Psoas muscle (tissue), 8 donors: ENCODE results near the gene GNLY. TPM values are rescaled to one million over a fixed set of nuclear protein-coding genes. Genes with fewer than 3 reads are reported as not detected.

ENCODE experiments used
- ATAC-seq, 4 donors: fragments of 200-7000 bp; cut with Tn5 transposase; one replicate each; pipeline ENCODE4 v1.9.1; 2020; ENCODE audit warnings: moderate library complexity in 3 of 4, mild to moderate bottlenecking in 2 of 4
- DNase-seq, 2 donors: peaks; one replicate each; pipeline ENCODE4 v3.0.0-alpha.2; 2020
- H3K27ac ChIP-seq: fragments of 200-600 bp; one replicate; pipeline ENCODE4 v1.8.0; 2022
- H3K27me3 ChIP-seq, 3 donors: fragments of 200-600 bp in 1 of 3; one replicate each; pipeline versions ENCODE4 v1.6.1 to v1.8.0; 2013 to 2022; ENCODE audit warnings: low read length in 2 of 3, mild to moderate bottlenecking in 2 of 3, moderate library complexity in 1 of 3; ENCODE audit not compliant: insufficient read depth in 3 of 3
- H3K36me3 ChIP-seq, 2 donors: fragments of 200-600 bp in 1 of 2; one replicate each; pipeline versions ENCODE4 v1.6.1 to v1.8.0; 2013 to 2022; ENCODE audit warnings: low read depth in 1 of 2, mild to moderate bottlenecking in 1 of 2, moderate library complexity in 1 of 2; ENCODE audit not compliant: insufficient read depth in 1 of 2
- H3K4me1 ChIP-seq: fragments of 200-600 bp; one replicate; pipeline ENCODE4 v1.8.0; 2022
- H3K4me3 ChIP-seq: fragments of 200-600 bp; one replicate; pipeline ENCODE4 v1.8.0; 2022; ENCODE audit warnings: mild to moderate bottlenecking
- H3K9me3 ChIP-seq: fragments of 200-600 bp; one replicate; pipeline ENCODE4 v1.8.0; 2022
- CTCF ChIP-seq: fragments of 200-600 bp; IDR thresholded peaks from one replicate; pipeline ENCODE4 v1.8.0; 2022; ENCODE audit warnings: antibody characterized with exemption
- WGBS, 3 donors: extraction: QIAGEN DNeasy Blood & Tissue Kit; methylation state at CpG; one replicate each; pipeline versions ENCODE4 v1.1.6 to v1.1.7; 2013; 5-methylcytosine and 5-hydroxymethylcytosine counted together
- intact Hi-C, 2 donors: fragments of 100-400 bp; cut with DNase I; formaldehyde crosslinking; loops; one replicate each; pipeline versions ENCODE4 v1.11.0 to v1.14.2; 2022
- polyA plus RNA-seq, 3 donors: library from polyadenylated mRNA; stranded (reverse); fragments of 200-250 nt; gene quantifications; one replicate each; pipeline ENCODE4 v1.2.3, GENCODE V29; 2013
- total RNA-seq, 4 donors: library from RNA; stranded (reverse); fragmentation: NEBNext Ultra II Directional in 2 of 4; extraction: Animal tissue kit (Norgen Biotek cat#: 25700) in 2 of 4; gene quantifications; one replicate each; pipeline versions ENCODE4 v1.2.1 to v1.2.4, GENCODE V29; 2021 to 2023
- donor health status: healthy with polysubstance abuse.
- donor health status: DM: no; HTN: no; CAD: no; lungs with moderate emphysema.
- donor health status: Bipolar disorder and iron deficiency.
- donor health status: healthy.
- donor health status: DM: yes; HTN: yes; CAD: no.
- donor health status: DM: no; HTN: no; CAD: no.
- donor health status: DM: no; HTN: no; CAD: no.
- donor health status: DM: yes; HTN: yes; CAD: no.

Gene GNLY
- total and polyA plus RNA-seq, 7 donors, result 0.58 to 31.6 (median 8.2) TPM

DNA sequence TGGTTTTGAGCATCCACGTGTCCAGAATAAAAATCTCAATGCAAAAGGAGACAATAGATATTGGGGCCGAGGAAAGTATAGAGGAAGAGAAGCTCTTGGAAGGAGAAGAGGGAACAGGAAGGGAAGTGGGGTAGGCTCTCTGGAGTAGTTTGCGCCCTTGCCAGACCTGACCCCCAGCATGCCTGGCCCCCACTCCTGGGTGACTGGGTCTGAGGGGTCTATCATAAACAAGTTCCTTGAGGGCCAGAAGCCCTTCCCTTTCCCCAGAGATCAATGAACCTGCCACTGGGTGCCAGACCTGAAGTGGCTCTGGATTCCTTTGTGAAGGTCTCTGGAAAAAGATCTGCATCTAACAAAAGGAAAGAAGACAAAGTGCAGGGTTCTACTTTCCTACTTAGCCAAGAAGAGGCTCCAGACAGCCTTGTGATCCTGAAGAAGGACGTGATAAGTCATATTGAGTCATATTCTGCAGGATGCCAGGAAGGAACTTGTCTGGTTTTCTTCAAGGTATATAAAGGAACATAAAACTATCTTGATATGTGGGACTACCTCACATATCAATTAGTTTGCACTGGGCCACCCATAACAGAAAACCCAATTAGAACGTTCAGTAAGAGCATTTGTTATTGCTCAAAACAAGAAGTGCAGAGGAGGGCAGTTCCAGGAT is 40.9 kb downstream of the GNLY start:
- Histone ChIP-seq H3K9me3 (no peaks in the 10 kb centered on the region), H3K4me1 (peaks cover 77% of the 10 kb centered on the region), H3K4me3 (no peak overlapping the region), H3K36me3 (no peaks in the 10 kb centered on the region), H3K27me3 (no peaks in the 10 kb centered on the region), H3K27ac (peak overlapping the region; percentile 98)
- DNase-seq, result peak in 1 of 2 donors; percentile 23
- WGBS, 3 donors, result 88 to 94% (median 89%) methylated on average over 5 of the region's 5 CpGs
- TF ChIP-seq CTCF, result no peak
- intact Hi-C loops, result loop anchor here in 1 of 2 donors (5.0 kb wide), 1 partner anchor 37 kb away; no protein-coding TSS in a partner anchor
- ATAC-seq, result no peak

DNA sequence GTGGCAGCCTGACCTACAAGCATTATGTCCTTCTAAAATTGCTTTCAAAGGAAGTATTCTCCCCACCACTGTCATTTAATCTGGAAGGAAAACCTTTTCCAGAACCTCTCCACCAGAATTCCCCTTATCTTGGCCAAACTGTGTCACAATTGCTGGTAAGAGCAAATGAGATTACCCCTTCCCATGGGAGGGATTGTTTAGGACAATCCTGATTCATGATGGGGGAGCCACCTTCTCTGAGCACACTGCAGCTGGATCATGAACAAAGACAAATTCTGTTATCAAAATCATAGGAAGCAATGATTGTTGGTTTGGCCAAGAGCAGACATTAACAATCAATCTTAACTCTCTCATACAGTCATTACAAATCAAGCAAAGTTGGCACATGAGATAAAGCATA is 41.5 kb downstream of the GNLY start:
- TF ChIP-seq CTCF, result no peak
- DNase-seq, result no peak
- Histone ChIP-seq H3K4me3 (no peak overlapping the region), H3K36me3 (no peaks in the 10 kb centered on the region), H3K9me3 (no peaks in the 10 kb centered on the region), H3K4me1 (peaks cover 81% of the 10 kb centered on the region), H3K27ac (peak overlapping the region; percentile 1), H3K27me3 (no peaks in the 10 kb centered on the region)
- no peak for ATAC-seq
- intact Hi-C loops, result loop anchor here in 1 of 2 donors (2.0 kb wide), 1 partner anchor 37 kb away; no protein-coding TSS in a partner anchor

GRCh38 chr2:85736456-85737355 is 42.5 kb downstream of the GNLY start:
- Histone ChIP-seq H3K36me3 (no peaks in the 10 kb centered on the region), H3K9me3 (no peaks in the 10 kb centered on the region), H3K4me1 (peaks cover 81% of the 10 kb centered on the region), H3K27me3 (no peaks in the 10 kb centered on the region), H3K4me3 (no peak overlapping the region), H3K27ac (peak overlapping the region; percentile 77)
- no peak for ATAC-seq
- WGBS, 3 donors, result 81 to 91% (median 88%) methylated on average over 7 of the region's 7 CpGs
- TF ChIP-seq CTCF, result no peak
- peak in 1 of 2 donors; percentile 37 for DNase-seq
- intact Hi-C loops, result loop anchor here in 1 of 2 donors (2.0 kb wide), 1 partner anchor 36 kb away; no protein-coding TSS in a partner anchor

GRCh38 chr2:85737481-85737880 is 43.3 kb downstream of the GNLY start:
- ATAC-seq, result peak; percentile 17 to 44 (median 28)
- intact Hi-C loops, result loop anchor here in 1 of 2 donors (2.0 kb wide), 1 partner anchor 35 kb away; no protein-coding TSS in a partner anchor
- peak overlapping the region; percentile 77 for H3K27ac ChIP-seq
- no peak for TF ChIP-seq CTCF
- peak; percentile 82 to 88 for DNase-seq
- H3K9me3 ChIP-seq, result no peaks in the 10 kb centered on the region
- peaks cover 81% of the 10 kb centered on the region for H3K4me1 ChIP-seq
- no peaks in the 10 kb centered on the region for H3K36me3 ChIP-seq
- no peaks in the 10 kb centered on the region for H3K27me3 ChIP-seq
- 11 to 72% (median 38%) methylated on average over 4 of the region's 4 CpGs for WGBS, 3 donors
- H3K4me3 ChIP-seq, result no peak overlapping the region
